ENCODE measurements around the gene SEC14L2. TPM values are rescaled to one million over a fixed set of nuclear protein-coding genes. Genes with fewer than 3 reads are reported as not detected.
"Not testable (repeated sequence)": the region's sequence is repeated elsewhere in the genome, so short reads cannot be mapped to it uniquely, and the experiment has no call there.

The SEC14L2 gene
- total RNA-seq, 1 experiment from 2014 or later = 3.0 TPM

GRCh38 chr22:30375312-30375849 lies 21.4 kb upstream of the SEC14L2 start:
- DNase-seq (ENCODE audit: low spot score) = no peak

GRCh38 chr22:30380011-30380410 lies 16.8 kb upstream of the SEC14L2 start:
- DNase-seq (ENCODE audit: low spot score) = no peak

DNA sequence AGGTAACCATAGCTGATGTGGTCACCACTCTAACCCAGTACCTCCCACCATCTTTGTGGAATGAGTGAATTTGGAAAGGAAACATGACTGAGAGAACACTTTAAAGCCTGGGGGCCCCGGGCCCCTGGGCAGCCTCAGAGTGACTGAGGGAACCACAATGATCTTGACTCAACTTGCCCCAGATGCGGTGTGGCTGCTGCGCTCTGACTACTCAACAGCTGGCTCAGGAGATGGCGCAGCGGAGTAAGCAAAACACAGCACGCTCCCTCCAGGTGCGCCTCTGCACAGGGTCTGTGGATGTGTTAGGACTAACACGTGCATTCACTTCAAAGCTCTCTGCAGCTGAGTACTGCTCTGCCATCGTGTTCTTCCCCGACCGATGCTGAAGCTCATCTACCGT lies 15.6 kb upstream of the SEC14L2 start:
- no peak for DNase-seq (ENCODE audit: low spot score)

DNA sequence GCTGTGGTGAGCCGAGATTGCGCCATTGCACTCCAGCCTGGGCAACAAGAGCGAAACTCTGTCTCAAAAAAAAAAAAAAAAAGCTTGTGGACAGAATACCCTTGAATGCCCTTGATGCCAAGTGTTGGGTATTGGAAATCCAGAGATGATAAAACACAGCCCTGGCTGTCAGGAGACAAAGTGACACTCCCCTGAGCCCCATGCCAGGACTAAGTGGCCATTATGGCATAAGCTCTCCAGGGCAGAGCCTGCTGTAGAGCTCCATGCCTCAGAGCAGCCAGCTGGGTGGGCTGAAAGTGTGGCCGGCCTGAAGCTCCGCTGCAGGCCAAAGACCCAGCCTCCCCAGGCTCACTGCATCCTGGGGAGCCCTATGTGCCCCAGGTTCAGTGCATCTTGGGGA lies 14.5 kb upstream of the SEC14L2 start:
- DNase-seq (ENCODE audit: low spot score) = no peak

GRCh38 chr22:30383061-30383460 lies 13.8 kb upstream of the SEC14L2 start:
- DNase-seq (ENCODE audit: low spot score) = no peak

DNA sequence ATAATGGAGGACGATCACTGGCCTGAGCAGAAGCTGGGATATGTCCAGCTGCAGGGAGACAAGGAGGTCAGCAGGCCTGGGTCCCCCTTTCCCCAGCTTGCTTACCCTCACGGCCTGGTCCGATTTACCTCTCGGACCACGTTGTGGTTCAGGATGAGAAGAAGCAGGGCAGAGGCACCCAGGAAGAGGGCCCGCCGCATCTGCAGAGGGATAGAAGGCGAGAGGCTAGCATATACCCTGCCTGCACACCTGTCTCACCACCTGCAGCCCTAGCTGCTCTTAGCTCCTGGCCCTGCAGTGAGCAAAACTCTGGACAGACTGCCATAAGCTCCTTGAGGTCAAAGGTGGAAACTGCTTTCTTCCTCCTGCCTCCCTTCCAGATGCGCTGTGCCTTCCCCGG lies 10.9 kb upstream of the SEC14L2 start:
- no peak for DNase-seq (ENCODE audit: low spot score)

DNA sequence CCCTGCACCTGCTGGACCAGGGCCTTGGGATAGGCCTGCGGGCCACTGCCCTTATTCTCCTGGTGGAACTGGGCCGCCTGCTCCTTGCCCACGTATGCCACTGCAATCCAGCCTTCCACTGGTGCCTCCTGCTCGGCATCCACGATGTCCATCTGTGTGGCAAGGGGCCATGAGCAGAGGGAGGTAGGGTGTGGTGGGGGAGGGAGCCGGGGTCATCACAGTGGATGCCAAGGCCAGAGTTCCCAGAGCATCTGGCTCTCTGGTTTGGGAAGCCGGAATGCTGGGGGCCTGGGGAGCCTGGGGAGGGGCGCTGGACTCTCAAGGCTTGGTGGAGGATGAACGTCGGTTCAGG lies 10.2 kb upstream of the SEC14L2 start:
- no peak for DNase-seq (ENCODE audit: low spot score)

- peak; percentile 73 for DNase-seq (ENCODE audit: low spot score)
Observed at GRCh38 chr22:30386960-30387827, 9.6 kb upstream of the SEC14L2 start, which contains the start of gene RNF215. TSS of gene RNF215 (minus strand) at chr22:30387411. CDS start at chr22:30387313, 98 bp downstream.

DNA sequence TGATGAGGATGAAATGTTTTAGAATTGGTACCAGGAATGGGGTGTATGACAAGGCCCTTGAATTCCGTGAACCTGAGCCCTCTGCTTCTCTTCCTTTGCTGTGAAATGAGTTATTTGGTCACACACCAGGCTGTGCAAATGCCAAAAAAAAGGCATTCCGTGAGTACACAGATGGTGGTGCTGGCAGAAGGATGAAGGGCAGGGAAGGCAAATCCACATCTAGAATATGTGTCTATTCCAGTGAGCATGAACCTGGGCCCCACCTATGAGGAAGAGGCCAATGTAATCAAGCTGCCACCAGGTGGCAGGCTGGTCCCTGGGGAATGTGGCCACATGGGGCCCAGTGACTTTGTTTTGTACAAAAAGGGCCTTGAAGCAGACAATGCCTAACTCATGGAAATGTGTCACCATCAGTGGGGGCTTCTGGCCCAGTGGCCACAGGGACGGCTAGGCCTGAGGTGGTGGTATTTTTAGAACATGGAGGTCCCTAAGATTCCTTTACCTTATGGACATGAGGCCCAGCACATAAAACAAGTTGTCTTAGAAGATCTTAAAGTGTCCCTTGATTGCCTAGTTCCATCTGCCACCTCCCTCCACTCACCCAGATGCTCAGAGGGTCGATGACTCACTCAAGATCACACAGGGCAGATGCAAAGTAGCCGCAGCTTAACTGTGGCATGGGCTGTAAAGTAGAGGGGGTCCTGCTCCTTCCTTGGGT lies 5.7 kb upstream of the SEC14L2 start:
- peak; percentile 80 for DNase-seq (ENCODE audit: low spot score)

- DNase-seq (ENCODE audit: low spot score) = no peak
Observed at GRCh38 chr22:30392661-30393321, 4.0 kb upstream of the SEC14L2 start.

- no peak for DNase-seq (ENCODE audit: low spot score)
Observed at GRCh38 chr22:30393322-30393680, 3.5 kb upstream of the SEC14L2 start.

DNA sequence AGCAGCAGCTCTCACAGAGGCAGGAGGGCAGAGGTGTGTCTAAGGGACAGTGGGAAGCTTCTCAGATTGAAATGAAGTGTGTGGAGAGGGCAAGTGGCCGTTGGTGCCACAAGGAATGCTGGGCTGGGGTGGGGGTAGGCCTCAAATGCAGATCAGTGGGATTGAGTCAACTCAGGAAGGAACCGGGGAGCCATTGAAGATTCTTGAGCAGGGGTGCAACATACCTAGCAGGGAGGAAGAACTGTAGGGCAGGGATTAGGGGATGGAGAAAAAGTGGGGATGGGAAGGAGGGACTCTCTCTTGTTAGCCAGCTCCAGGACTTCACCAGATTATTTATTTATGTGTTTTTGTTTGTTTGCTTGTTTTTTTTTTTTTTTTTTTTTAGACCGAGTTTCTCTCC lies 2.9 kb upstream of the SEC14L2 start:
- no peak for DNase-seq (ENCODE audit: low spot score)

DNA sequence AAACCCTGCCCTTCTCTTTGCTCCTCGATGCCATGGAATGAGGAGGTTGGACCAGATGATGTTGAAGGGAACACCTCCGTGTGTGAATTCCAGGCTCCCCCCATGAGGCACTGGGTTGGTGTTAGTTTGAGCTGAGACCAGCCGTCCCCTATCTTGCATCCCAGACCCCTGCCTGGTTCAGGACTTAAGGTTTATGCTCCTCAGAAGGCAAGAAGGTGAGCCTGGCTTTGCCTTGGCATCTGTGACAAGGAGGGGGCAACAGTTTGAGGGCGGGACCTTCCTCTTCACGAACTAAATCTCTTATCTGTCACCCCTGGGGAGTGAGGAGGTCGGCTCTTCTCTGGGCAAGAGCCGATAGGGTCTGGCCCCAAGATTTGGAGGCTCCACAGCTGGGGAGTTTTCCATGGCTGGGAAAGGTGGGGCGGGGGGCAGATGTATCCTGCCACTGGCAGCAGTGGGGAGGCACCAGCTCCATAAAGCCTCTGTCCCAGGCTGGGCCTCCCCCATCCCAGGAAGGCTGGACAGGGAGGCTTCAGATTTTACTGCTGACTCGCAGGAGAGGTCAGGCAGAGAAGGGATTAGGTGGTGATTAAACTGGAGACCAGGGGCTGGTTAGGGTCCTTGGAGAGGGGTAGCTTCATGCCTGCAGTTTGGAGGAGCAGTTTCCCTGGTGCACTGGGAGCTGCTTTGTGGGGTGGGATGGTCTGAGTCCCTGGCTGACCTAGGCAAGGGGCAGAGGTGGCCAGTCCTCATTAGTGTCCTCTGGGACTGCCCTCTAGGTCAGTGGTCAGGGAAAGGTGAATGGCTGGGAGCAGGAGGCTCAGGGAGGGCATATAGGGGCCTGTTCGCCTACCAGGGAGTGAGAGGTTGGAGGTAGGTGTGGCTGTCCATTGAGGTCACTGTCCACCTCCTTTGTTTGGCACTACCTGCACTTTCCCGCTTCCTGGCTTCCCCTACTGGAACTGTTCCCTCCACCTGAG lies 1.1 kb downstream of the SEC14L2 start:
- DNase-seq (ENCODE audit: low spot score) = no peak

DNA sequence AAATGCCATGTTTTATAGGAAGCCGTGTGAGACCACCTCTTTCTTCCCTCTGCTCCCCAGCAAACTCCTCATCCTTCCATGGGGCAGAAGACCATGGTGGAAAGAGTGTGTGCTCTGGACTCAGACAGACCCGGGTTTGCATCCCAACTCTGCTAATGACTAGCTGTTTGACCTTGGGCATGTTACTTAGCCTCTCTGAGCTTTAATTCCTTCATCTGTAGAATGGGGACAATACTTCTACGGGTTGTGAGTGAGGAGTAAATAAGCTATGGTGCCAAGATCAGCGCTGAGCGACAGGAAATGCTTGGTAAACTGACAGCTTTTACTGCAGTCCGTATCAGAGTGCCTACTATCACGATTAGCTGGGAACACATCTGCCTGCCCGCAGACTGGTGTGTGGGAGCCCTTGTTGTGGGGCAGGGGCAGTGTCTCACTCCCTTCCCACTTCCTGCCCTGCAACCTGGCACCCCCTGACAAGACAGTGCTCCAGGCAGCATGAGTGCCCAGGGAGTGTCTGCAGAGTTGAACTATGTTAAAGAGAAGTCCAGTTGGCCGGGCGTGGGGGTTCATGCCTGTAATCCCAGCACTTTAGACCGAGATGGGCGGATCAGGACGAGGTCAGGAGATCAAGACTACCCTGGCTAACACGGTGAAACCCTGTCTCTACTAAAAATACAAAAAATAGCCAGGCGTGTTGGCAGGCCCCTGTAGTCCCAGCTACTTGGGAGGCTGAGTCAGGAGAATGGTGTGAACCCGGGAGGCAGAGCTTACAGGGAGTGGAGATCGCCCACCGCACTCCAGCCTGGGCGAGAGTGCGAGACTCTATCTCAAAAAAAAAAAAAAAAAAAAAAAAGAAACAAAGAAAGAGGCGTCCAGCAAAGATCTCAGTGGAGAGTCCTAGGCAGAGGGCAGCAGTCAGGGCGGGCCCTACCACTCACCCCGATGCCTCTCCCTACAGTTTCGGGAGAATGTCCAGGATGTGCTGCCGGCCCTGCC lies 2.2 kb downstream of the SEC14L2 start:
- no peak for DNase-seq (ENCODE audit: low spot score)

DNA sequence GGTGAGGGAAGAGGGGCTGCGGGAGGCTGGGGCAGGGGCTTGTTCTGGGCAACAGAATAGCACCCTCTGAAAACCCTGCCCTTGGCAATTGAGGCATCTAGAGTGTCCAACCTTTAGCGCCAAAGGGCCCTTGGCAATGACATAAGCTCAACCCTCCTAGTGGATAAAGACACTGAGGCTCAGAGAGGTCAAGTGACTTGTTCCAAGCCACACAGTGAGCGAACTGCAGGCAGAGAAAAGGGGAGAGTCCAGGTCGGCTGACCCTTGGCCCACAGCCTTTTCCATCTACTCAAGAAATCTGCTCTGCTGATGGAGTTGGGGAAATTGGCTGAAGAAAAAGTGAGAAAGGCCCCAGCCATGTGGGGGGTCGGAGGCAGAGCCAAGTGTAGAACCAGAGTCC lies 2.9 kb downstream of the SEC14L2 start:
- no peak for DNase-seq (ENCODE audit: low spot score)

DNA sequence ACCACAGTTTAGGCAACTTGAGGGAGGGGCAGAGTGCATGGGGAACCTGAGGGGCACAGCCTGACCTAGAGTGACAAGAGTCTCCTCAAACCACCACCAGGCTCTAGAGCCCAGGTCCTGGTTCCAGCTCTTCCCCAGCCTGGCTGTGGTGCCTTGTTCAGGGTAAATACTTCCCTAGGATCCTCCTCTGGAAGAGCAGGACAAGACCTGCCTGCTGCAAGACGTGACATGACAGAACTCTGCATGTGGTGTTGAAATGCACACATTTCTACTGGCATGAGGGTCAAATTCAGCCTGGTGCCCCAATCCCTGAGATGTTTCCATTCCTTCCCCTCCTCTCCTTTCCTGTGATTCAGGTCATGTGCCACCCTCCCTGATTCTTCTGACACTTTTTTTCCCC lies 3.3 kb downstream of the SEC14L2 start:
- DNase-seq (ENCODE audit: low spot score) = no peak

DNA sequence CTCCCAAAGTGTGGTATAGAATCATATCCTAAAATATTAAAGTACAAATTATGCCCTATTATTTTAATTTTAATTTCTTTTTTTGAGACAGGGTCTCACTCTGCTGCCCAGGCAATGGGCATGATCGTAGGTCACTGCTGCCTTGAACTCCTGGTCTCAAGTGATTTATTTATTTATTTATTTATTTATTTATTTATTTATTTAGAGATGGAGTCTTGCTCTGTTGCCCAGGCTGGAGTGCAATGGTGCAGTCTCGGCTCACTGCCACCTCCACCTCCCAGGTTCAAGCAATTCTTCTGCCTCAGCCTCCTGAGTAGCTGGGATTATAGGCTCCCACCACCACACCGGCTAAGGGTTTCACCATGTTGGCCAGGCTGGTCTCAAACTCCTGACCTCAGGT lies 4.2 kb downstream of the SEC14L2 start:
- DNase-seq (ENCODE audit: low spot score) = not testable (repeated sequence)

GRCh38 chr22:30402028-30402765 lies 5.4 kb downstream of the SEC14L2 start:
- DNase-seq (ENCODE audit: low spot score) = no peak

- DNase-seq (ENCODE audit: low spot score) = not testable (repeated sequence)
Observed at GRCh38 chr22:30402766-30403104, 5.9 kb downstream of the SEC14L2 start.
